Stimulated activated effector memory CD8-positive, alpha-beta T cell treated with anti-CD3 and anti-CD28 coated beads, Interleukin-12 subunit alpha, Interleukin-12 subunit beta, amount 100 ng/mL, for 72 hours (primary cell): ENCODE data around the gene MED29.

ENCODE experiments used
- ATAC-seq: fragments of 150-1000 bp; cut with Tn5 transposase; 2 replicates; pipeline ENCODE4 v1.10.0; 2021
- DNase-seq, 2 donors: peaks; one replicate each; pipeline ENCODE4 v3.0.0; 2021 to 2022; ENCODE audit warnings: low spot score in 2 of 2
- H3K27ac Mint-ChIP-seq: one replicate; pipeline ENCODE4 v1.8.0; 2022; ENCODE audit warnings: mild to moderate bottlenecking, mixed read lengths
- H3K36me3 Mint-ChIP-seq: one replicate; pipeline ENCODE4 v1.8.0; 2022; ENCODE audit warnings: mild to moderate bottlenecking, mixed read lengths
- H3K4me1 Mint-ChIP-seq: one replicate; pipeline ENCODE4 v1.8.0; 2022; ENCODE audit warnings: mixed read lengths
- H3K4me3 Mint-ChIP-seq: one replicate; pipeline ENCODE4 v1.8.0; 2022; ENCODE audit warnings: mild to moderate bottlenecking, mixed read lengths
- H3K9me3 Mint-ChIP-seq: one replicate; pipeline ENCODE4 v1.8.0; 2022; ENCODE audit warnings: mixed read lengths

MED29 gene

GRCh38 chr19:39438270-39438934 is 47.2 kb downstream of the MED29 start:
- H3K9me3 Mint-ChIP-seq, result no peaks in the 10 kb centered on the region
- H3K27ac Mint-ChIP-seq, result no peak overlapping the region
- DNase-seq (no peak), ATAC-seq (no peak)
- H3K4me1 Mint-ChIP-seq, result peaks cover 33% of the 10 kb centered on the region
- no peak overlapping the region for H3K4me3 Mint-ChIP-seq
- H3K36me3 Mint-ChIP-seq, result peaks cover 43% of the 10 kb centered on the region

GRCh38 chr19:39444598-39445195 is 53.5 kb downstream of the MED29 start:
- peak overlapping the region; percentile 99 for H3K27ac Mint-ChIP-seq
- peaks cover 57% of the 10 kb centered on the region for H3K36me3 Mint-ChIP-seq
- ATAC-seq (no peak), DNase-seq (no peak)
- H3K4me1 Mint-ChIP-seq, result peaks cover 45% of the 10 kb centered on the region
- no peaks in the 10 kb centered on the region for H3K9me3 Mint-ChIP-seq
- H3K4me3 Mint-ChIP-seq, result peak overlapping the region; percentile 94

GRCh38 chr19:39445196-39446111 is 54.3 kb downstream of the MED29 start, which contains the start of gene SUPT5H:
SUPT5H (plus strand) TSS chr19:39445582; CDS start chr19:39445891, 309 bp downstream.
- H3K36me3 Mint-ChIP-seq, result peaks cover 65% of the 10 kb centered on the region
- H3K4me3 Mint-ChIP-seq, result peak within 1 kb of the TSS; percentile 94
- H3K27ac Mint-ChIP-seq, result peak within 1 kb of the TSS; percentile 99
- DNase-seq, result peak; percentile 88 to 97
- peaks cover 53% of the 10 kb centered on the region for H3K4me1 Mint-ChIP-seq
- peak; percentile 95 for ATAC-seq
- H3K9me3 Mint-ChIP-seq, result no peaks in the 10 kb centered on the region

GRCh38 chr19:39446365-39447084 is 55.3 kb downstream of the MED29 start:
- Mint-ChIP-seq H3K4me1 (peaks cover 58% of the 10 kb centered on the region), H3K4me3 (peak overlapping the region; percentile 94)
- no peak for ATAC-seq

GRCh38 chr19:39448271-39448670 is 57.1 kb downstream of the MED29 start:
- peaks cover 93% of the 10 kb centered on the region for H3K36me3 Mint-ChIP-seq
- peak overlapping the region; percentile 99 for H3K27ac Mint-ChIP-seq
- DNase-seq, result no peak

More at GRCh38 chr19:39446365-39447084, 55.3 kb downstream of the MED29 start:
- no peaks in the 10 kb centered on the region for H3K9me3 Mint-ChIP-seq
- peaks cover 76% of the 10 kb centered on the region for H3K36me3 Mint-ChIP-seq
- no peak for DNase-seq
- peak overlapping the region; percentile 99 for H3K27ac Mint-ChIP-seq

GRCh38 chr19:39449116-39449797 is 58.1 kb downstream of the MED29 start:
- Mint-ChIP-seq H3K4me3 (peak overlapping the region; percentile 94), H3K36me3 (peaks cover 100% of the 10 kb centered on the region), H3K27ac (peak overlapping the region; percentile 99), H3K9me3 (no peaks in the 10 kb centered on the region), H3K4me1 (peaks cover 78% of the 10 kb centered on the region)
- ATAC-seq (no peak), DNase-seq (no peak)

More at GRCh38 chr19:39448271-39448670, 57.1 kb downstream of the MED29 start:
- peaks cover 76% of the 10 kb centered on the region for H3K4me1 Mint-ChIP-seq
- peak overlapping the region; percentile 94 for H3K4me3 Mint-ChIP-seq
- ATAC-seq, result no peak
- no peaks in the 10 kb centered on the region for H3K9me3 Mint-ChIP-seq
